WTC11 (cell line): Measurements from ENCODE around the gene RELT. TPM values are rescaled to one million over a fixed set of nuclear protein-coding genes. Genes with fewer than 3 reads are reported as not detected.

Source experiments
- ATAC-seq: fragments of 200-7000 bp; cut with Tn5 transposase; 2 replicates; pipeline ENCODE4 v1.10.0; 2021; ENCODE audit warnings: mild to moderate bottlenecking, moderate library complexity
- CTCF ChIA-PET: fragments of 300-600 bp; sonication (Branson Sonifier 250); formaldehyde crosslinking; loops from one replicate; lab custom pipeline; 2021; ENCODE audit warnings: antibody characterized with exemption; lab: Charles Lee
- POLR2A ChIA-PET: fragments of 350-600 bp; sonication (Branson Sonifier 250); formaldehyde crosslinking; loops from one replicate; lab custom pipeline; 2021; ENCODE audit warnings: antibody characterized with exemption; lab: Charles Lee
- DNase-seq: peaks from one replicate; pipeline ENCODE4 v3.0.0; 2021; ENCODE audit warnings: low spot score
- H3K27ac Mint-ChIP-seq: 2 replicates; pipeline ENCODE4 v1.8.0; 2021; ENCODE audit warnings: mixed read lengths
- H3K27me3 Mint-ChIP-seq: 2 replicates; pipeline ENCODE4 v1.8.0; 2021; ENCODE audit warnings: low read depth, mild to moderate bottlenecking, moderate library complexity, mixed read lengths
- H3K36me3 Mint-ChIP-seq: 2 replicates; pipeline ENCODE4 v1.8.0; 2021; ENCODE audit warnings: mixed read lengths
- H3K4me1 Mint-ChIP-seq: 2 replicates; pipeline ENCODE4 v1.8.0; 2022; ENCODE audit warnings: mixed read lengths
- H3K4me3 Mint-ChIP-seq: 2 replicates; pipeline ENCODE4 v1.8.0; 2021; ENCODE audit warnings: mild to moderate bottlenecking, moderate library complexity, mixed read lengths
- H3K9me3 Mint-ChIP-seq: 2 replicates; pipeline ENCODE4 v1.8.0; 2021; ENCODE audit warnings: mixed read lengths
- ATF2 ChIP-seq: sonication (generic); formaldehyde crosslinking; IDR thresholded peaks from 2 replicates; pipeline ENCODE4 v1.8.1; 2022; ENCODE audit warnings: low read depth, missing genetic modification reagents, borderline replicate concordance
- ATF3 ChIP-seq: sonication (generic); formaldehyde crosslinking; conservative IDR thresholded peaks from 2 replicates; pipeline ENCODE4 v1.8.1; 2022; ENCODE audit warnings: mild to moderate bottlenecking, missing genetic modification reagents
- CDX4 ChIP-seq: fragments of 250-450 bp; sonication (Bioruptor Pico); IDR thresholded peaks from 2 replicates; pipeline ENCODE4 v1.9.0; 2021; ENCODE audit warnings: moderate library complexity, mild to moderate bottlenecking, inconsistent platforms, borderline replicate concordance
- ERG ChIP-seq: fragments of 250-450 bp; sonication (Bioruptor Pico); IDR thresholded peaks from 2 replicates; pipeline ENCODE4 v1.8.0; 2021; ENCODE audit warnings: mild to moderate bottlenecking
- FOXJ3 ChIP-seq: sonication (generic); formaldehyde crosslinking; IDR thresholded peaks from 2 replicates; pipeline ENCODE4 v1.9.0; 2021; ENCODE audit warnings: missing genetic modification reagents, mild to moderate bottlenecking, borderline replicate concordance
- FOXK1 ChIP-seq: sonication (generic); formaldehyde crosslinking; IDR thresholded peaks from 2 replicates; pipeline ENCODE4 v1.8.0; 2022; ENCODE audit warnings: mild to moderate bottlenecking, moderate library complexity, missing genetic modification reagents
- FOXP1 ChIP-seq: sonication (generic); formaldehyde crosslinking; IDR thresholded peaks from 2 replicates; pipeline ENCODE4 v1.8.0; 2022; ENCODE audit warnings: missing genetic modification reagents, mild to moderate bottlenecking, moderate library complexity, borderline replicate concordance
- GABPB1 ChIP-seq: sonication (generic); formaldehyde crosslinking; IDR thresholded peaks from 2 replicates; pipeline ENCODE4 v1.8.1; 2023; ENCODE audit warnings: mild to moderate bottlenecking, missing genetic modification reagents
- GRHL2 ChIP-seq: fragments of 250-450 bp; sonication (Bioruptor Pico); IDR thresholded peaks from 2 replicates; pipeline ENCODE4 v1.8.0; 2022; ENCODE audit warnings: mild to moderate bottlenecking, moderate library complexity; ENCODE audit not compliant: insufficient replicate concordance, severe bottlenecking
- NFATC4 ChIP-seq: fragments of 250-450 bp; sonication (Bioruptor Pico); IDR thresholded peaks from 2 replicates; pipeline ENCODE4 v1.9.0; 2021; ENCODE audit warnings: mild to moderate bottlenecking
- NR2C2 ChIP-seq: sonication (generic); formaldehyde crosslinking; IDR thresholded peaks from 2 replicates; pipeline ENCODE4 v1.8.0; 2022; ENCODE audit warnings: mild to moderate bottlenecking, missing genetic modification reagents
- OVOL2 ChIP-seq: fragments of 250-450 bp; sonication (Bioruptor Pico); IDR thresholded peaks from 2 replicates; pipeline ENCODE4 v1.9.0; 2021; ENCODE audit warnings: mild to moderate bottlenecking, borderline replicate concordance
- PRRX2 ChIP-seq: fragments of 250-450 bp; sonication (Bioruptor Pico); IDR thresholded peaks from 2 replicates; pipeline ENCODE4 v1.8.0; 2021; ENCODE audit warnings: mild to moderate bottlenecking
- SOX15 ChIP-seq: fragments of 250-450 bp; sonication (Bioruptor Pico); IDR thresholded peaks from 2 replicates; pipeline ENCODE4 v1.9.0; 2021; ENCODE audit warnings: mild to moderate bottlenecking
- SP1 ChIP-seq: sonication (generic); formaldehyde crosslinking; conservative IDR thresholded peaks from 2 replicates; pipeline ENCODE4 v1.8.1; 2022; ENCODE audit warnings: missing genetic modification reagents
- TCF7 ChIP-seq: sonication (generic); formaldehyde crosslinking; IDR thresholded peaks from 2 replicates; pipeline ENCODE4 v1.8.0; 2022; ENCODE audit warnings: mild to moderate bottlenecking, low read depth, missing genetic modification reagents, moderate library complexity
- USF1 ChIP-seq: sonication (generic); formaldehyde crosslinking; IDR thresholded peaks from 2 replicates; pipeline ENCODE4 v1.8.0; 2022; ENCODE audit warnings: mild to moderate bottlenecking, missing genetic modification reagents
- ZNF138 ChIP-seq: sonication (generic); formaldehyde crosslinking; conservative IDR thresholded peaks from 2 replicates; pipeline ENCODE4 v1.8.1; 2022; ENCODE audit warnings: mild to moderate bottlenecking, moderate library complexity, missing genetic modification reagents
- ZNF423 ChIP-seq: fragments of 250-450 bp; sonication (Bioruptor Pico); IDR thresholded peaks from 2 replicates; pipeline ENCODE4 v2.1.2; 2022; ENCODE audit warnings: mild to moderate bottlenecking, moderate library complexity
- ZNF671 ChIP-seq: fragments of 250-450 bp; sonication (Bioruptor Pico); IDR thresholded peaks from 2 replicates; pipeline ENCODE4 v1.8.0; 2021; ENCODE audit warnings: mild to moderate bottlenecking
- total RNA-seq: library from RNA; stranded (reverse); gene quantifications from 3 replicates; pipeline ENCODE4 v1.2.3, GENCODE V29; 2021
- TF ChIP-seq, protein P1 (sequence below): fragments of 250-450 bp; sonication (Bioruptor Pico); conservative IDR thresholded peaks from 2 replicates; pipeline ENCODE4 v1.9.0; 2021; ENCODE audit warnings: mild to moderate bottlenecking
- TF ChIP-seq, protein P2 (sequence below): fragments of 200-600 bp; IDR thresholded peaks from 2 replicates; pipeline ENCODE4 v1.8.0; 2022; ENCODE audit warnings: antibody characterized with exemption
- TF ChIP-seq, protein P3 (sequence below): sonication (generic); formaldehyde crosslinking; IDR thresholded peaks from 2 replicates; pipeline ENCODE4 v1.8.1; 2023; ENCODE audit warnings: mild to moderate bottlenecking, moderate library complexity, missing genetic modification reagents

Gene RELT
- total RNA-seq, 1 experiment from 2014 or later: 6.7 TPM

DNA sequence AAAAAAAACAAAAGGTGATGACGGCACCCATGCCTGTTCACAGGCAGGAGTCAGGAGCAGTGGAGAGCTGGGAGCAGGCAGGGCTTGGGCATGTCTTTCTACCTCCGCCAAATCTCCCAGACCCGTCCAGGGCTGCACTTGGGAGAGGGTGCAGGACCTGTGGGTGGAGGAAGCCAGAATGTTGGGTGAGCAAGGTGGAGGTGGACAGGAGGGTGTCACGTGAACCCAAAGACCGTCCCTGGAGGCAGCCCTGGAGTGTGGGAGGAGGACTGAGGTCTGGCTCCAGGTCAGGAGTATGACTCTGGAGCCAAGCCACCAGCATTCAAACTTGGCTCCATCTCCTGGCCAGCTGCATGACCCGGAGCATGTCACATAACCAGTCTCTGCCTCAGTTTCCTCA lies 26.6 kb upstream of the RELT start (continued):
- TF ChIP-seq ATF3 (CRISPR knock-in tag) (no peak), ZNF423 (CRISPR knock-in tag) (no peak), FOXJ3 (CRISPR knock-in tag) (no peak), SOX15 (CRISPR knock-in tag) (no peak), TCF7 (CRISPR knock-in tag) (no peak), PRRX2 (CRISPR knock-in tag) (no peak)

DNA sequence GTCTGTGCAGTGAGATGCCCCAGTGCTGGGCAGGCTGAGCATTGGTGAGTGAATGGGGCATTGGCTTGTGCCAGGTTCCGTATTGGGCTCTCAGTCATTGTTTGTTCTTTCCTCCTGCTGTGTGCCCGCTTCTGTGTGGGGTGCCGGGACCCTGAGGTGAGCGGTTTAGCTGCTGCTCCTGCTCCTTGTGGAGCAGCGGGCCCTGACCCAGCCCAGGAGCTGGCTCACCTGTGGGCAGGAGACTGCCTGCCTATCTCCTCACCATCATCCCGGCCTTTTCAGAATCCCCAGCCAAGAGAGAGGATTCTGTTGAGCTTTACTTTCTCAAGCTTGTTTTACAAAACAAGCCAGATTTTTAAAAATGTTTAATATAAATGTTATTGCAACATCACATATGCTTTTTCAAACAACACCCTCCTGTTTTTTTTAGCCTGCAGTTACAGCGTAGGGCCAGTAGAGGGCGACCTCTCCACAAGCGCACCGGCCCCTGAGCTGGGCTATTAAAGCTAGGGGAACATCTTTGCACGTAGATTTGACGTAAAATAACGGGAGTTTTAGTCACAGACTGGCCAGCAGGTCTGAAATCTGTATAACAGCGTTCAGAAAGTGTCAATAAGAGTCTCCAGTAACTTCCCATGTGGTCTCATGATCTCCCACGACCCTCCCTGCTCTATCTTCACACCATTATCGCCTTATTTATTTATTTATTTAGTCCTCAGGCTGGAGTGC lies 25.1 kb upstream of the RELT start:
- DNase-seq (peak; percentile 50), ATAC-seq (peak; percentile 40)
- TF ChIP-seq, protein P1, sequence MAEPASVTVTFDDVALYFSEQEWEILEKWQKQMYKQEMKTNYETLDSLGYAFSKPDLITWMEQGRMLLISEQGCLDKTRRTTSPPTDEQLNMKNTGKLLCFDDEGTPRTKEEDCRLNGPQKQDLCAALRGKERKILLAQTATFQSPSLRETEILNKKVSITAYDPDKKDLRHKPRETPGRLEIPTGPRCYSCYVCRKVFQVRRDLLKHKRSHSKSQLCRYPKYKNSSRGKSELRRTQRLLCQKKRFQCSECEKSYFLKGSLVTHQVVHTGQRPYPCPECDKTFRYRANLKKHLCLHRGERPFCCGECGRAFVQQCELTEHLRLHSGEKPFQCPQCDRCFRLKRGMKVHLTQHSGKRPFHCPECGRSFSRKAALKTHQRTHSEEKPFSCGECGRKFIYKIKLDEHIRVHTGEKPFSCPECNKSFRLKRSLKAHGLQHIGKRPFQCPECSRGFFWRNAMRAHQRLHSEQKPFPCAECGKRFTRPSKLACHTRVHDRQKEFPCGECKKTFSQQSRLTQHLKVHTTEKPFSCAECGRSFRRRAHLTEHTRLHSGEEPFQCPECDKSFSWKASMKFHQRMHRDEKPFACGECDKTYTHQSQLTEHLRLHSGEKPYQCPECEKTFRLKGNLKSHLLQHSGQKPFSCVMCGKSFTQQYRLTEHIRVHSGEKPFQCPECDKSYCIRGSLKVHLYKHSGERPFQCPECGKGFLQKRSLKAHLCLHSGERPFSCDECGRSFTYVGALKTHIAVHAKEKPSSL (CRISPR knock-in tag): no peak
- TF ChIP-seq USF1 (no peak), ZNF671 (CRISPR knock-in tag) (no peak)
- TF ChIP-seq, protein P2, sequence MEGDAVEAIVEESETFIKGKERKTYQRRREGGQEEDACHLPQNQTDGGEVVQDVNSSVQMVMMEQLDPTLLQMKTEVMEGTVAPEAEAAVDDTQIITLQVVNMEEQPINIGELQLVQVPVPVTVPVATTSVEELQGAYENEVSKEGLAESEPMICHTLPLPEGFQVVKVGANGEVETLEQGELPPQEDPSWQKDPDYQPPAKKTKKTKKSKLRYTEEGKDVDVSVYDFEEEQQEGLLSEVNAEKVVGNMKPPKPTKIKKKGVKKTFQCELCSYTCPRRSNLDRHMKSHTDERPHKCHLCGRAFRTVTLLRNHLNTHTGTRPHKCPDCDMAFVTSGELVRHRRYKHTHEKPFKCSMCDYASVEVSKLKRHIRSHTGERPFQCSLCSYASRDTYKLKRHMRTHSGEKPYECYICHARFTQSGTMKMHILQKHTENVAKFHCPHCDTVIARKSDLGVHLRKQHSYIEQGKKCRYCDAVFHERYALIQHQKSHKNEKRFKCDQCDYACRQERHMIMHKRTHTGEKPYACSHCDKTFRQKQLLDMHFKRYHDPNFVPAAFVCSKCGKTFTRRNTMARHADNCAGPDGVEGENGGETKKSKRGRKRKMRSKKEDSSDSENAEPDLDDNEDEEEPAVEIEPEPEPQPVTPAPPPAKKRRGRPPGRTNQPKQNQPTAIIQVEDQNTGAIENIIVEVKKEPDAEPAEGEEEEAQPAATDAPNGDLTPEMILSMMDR: peak; percentile 96
- H3K36me3 Mint-ChIP-seq: no peaks in the 10 kb centered on the region
- no peak overlapping the region for H3K4me3 Mint-ChIP-seq
- H3K4me1 Mint-ChIP-seq: peaks cover 2% of the 10 kb centered on the region; the same call in 1 of the 2 replicates
- POLR2A ChIA-PET: interaction anchor here (0.5 to 1.1 kb wide), 4 partner anchors 10 to 200 kb away, joined by 3 read pairs; no protein-coding TSS in a partner anchor
- H3K27me3 Mint-ChIP-seq: no peaks in the 10 kb centered on the region
- no peak overlapping the region for H3K27ac Mint-ChIP-seq
- CTCF ChIA-PET: interaction anchor here (0.5 to 5.0 kb wide), 82 partner anchors 9 to 880 kb away, joined by 3 to 127 read pairs (median 5); partner anchors contain the start of genes ARHGEF17, P2RY6 and RELT
- H3K9me3 Mint-ChIP-seq: no peaks in the 10 kb centered on the region

GRCh38 chr11:73353422-73353821 lies 22.8 kb upstream of the RELT start:
- CTCF ChIA-PET: interaction anchor here (1.8 kb wide), 1 partner anchor 47 kb away, joined by 6 read pairs; no protein-coding TSS in a partner anchor
- H3K27me3 Mint-ChIP-seq: no peaks in the 10 kb centered on the region
- no peak for ATAC-seq
- H3K9me3 Mint-ChIP-seq: no peaks in the 10 kb centered on the region
- DNase-seq: no peak
- no peaks in the 10 kb centered on the region for H3K4me1 Mint-ChIP-seq
- POLR2A ChIA-PET: no interaction called here
- no peaks in the 10 kb centered on the region for H3K36me3 Mint-ChIP-seq
- H3K4me3 Mint-ChIP-seq: no peak overlapping the region
- H3K27ac Mint-ChIP-seq: no peak overlapping the region
- TF ChIP-seq SP1 (CRISPR knock-in tag) (no peak), FOXK1 (CRISPR knock-in tag) (no peak), ATF2 (no peak), OVOL2 (CRISPR knock-in tag) (no peak), CDX4 (CRISPR knock-in tag) (no peak), GABPB1 (CRISPR knock-in tag) (no peak), NR2C2 (CRISPR knock-in tag) (no peak), ZNF138 (CRISPR knock-in tag) (no peak), ERG (no peak), GRHL2 (CRISPR knock-in tag) (no peak), NFATC4 (no peak), FOXP1 (no peak)
- TF ChIP-seq, protein P3, sequence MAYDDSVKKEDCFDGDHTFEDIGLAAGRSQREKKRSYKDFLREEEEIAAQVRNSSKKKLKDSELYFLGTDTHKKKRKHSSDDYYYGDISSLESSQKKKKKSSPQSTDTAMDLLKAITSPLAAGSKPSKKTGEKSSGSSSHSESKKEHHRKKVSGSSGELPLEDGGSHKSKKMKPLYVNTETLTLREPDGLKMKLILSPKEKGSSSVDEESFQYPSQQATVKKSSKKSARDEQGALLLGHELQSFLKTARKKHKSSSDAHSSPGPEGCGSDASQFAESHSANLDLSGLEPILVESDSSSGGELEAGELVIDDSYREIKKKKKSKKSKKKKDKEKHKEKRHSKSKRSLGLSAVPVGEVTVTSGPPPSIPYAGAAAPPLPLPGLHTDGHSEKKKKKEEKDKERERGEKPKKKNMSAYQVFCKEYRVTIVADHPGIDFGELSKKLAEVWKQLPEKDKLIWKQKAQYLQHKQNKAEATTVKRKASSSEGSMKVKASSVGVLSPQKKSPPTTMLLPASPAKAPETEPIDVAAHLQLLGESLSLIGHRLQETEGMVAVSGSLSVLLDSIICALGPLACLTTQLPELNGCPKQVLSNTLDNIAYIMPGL (CRISPR knock-in tag): no peak
